ENCODE results near the gene ZFAND5. TPM values are rescaled to one million over a fixed set of nuclear protein-coding genes. Genes with fewer than 3 reads are reported as not detected.

ZFAND5 gene
- total RNA-seq, 1 experiment from 2014 or later: 113 TPM

DNA sequence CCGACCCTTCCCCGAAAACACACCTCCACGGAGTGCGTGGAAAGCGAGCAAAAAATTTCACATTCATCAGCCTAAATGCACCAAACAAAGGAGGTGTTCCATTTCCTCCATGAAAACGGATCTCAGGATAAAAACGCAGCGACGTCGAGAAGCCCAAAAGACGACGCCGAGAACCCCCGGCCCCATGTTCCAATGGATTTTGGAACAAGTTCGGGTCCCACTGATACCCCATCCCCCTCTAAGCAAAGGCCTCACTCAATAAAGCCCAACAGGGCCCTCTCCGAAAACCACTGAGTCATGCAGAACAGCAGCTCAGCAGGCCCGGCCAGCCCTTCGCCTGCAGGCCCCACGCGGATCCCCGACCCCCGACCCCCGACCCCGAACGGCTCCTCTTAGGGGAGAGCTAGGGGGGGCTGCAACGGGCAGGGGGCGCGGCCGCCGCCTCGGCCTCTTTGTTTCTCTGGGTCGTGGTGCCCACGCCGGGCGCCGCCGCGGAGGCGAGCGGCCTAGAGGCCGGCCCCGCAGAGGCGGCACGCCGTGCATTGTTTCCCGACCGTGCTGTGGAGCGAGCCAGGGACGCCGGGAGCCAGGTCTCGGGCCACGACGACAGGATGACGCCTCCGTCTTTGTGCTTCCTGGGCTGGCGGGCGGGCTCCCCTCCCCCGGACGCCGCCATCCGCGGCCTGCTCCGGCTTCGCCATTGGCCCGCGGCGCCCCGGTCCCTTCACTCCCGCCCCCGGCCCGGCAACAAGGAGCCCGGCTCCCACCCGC is 915 bp downstream of the ZFAND5 start:
- DNase-seq (ENCODE audit: extremely low read depth, low read depth): peak; percentile 59

DNA sequence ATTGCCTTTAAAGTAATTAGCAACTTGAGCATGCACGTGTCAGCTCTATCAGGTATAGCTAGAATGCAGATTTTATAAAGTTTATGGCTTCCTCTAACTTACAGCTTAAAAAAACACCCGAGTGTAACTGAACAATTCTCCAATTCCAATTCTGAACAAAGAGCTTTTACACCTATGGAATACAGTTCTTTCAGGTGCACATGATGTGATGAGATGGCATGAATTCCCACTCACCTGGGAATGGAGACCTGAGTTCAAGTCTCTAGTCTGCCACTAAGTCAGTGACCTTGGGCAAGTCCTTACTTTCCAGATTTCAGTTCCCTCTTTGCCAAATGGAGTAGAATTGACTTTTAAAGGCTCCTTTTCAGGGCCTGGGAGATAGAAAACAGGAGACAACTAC is 1.8 kb downstream of the ZFAND5 start:
- no peak for DNase-seq (ENCODE audit: extremely low read depth, low read depth)

DNA sequence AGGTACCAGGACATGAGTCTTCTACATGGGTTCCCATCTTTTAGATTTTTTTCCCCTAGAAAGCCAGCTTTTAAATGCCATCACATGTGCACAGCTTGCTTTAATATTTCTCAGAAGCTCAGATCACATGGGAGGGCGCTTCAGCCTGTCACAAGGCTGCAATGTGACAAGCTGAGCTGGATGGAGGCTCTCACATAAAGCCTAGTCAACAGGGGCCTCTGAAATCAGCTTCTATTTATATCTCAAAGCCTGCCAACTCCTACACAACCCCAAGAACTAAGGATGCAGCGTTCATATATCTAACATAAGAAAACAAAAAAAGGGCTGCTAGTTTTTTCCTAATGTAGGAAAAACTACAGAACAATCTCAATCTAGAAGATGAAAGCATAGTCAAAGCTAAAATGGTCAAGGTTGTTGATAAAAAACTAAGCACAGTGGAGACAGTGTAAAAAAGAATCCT is 2.3 kb downstream of the ZFAND5 start:
- DNase-seq (ENCODE audit: extremely low read depth, low read depth): peak; percentile 53

DNA sequence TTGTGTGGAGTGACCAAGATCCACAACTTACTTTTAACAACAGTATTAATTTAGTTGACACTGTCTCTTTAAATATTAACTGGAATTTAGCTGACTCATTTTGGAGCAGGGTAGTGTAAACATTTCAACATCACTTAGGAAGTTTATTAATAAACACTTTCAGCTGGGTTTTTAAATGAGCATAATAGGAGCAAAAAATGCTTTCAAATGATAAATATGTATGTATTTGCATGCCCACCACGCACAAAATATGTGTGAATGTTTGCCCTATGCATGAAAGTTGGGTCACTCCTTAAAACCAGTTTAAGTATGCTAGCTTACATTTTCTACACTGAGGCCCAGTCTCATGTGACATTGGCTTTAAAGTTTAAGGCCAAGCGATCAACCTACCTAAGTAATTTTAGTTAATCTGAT is 2.9 kb downstream of the ZFAND5 start:
- DNase-seq (ENCODE audit: extremely low read depth, low read depth): no peak

DNA sequence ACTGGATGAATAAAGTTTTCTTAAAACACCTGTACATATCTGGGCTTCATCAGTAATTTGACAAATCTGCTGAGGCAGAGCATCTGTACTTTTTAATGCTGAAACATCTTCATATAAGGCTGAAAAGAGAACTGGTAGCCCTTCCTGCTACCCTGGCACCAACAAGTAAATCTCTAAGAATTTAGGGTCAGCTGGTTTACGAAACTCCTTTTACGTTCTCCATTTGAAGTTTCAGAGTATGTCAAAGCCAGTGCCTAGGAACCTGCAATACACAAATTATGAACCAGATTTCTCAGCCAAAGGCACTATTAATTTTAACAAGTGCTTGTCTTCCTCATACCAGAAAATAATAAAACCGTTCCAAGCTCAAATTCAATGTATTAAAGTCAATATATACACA is 3.8 kb downstream of the ZFAND5 start:
- no peak for DNase-seq (ENCODE audit: extremely low read depth, low read depth)

DNA sequence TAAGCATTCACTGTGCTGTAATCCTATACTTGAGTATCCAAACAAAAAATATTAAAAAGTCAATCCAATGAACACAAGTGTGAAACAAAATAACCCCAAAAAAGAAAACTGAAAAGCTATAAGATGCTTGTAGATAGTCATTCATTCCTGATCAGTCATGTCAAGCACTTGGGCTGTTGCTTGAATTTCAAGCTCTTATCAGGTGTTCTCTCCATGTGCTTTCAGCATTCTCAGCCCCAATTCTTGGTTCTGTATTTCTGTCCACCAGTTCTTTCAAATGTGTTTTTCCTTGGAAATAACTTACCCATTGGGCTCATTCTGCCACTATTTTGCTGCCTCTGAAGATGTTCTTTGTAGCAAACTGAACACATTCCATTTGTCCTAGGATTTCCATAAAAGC is 4.7 kb downstream of the ZFAND5 start:
- no peak for DNase-seq (ENCODE audit: extremely low read depth, low read depth)

DNA sequence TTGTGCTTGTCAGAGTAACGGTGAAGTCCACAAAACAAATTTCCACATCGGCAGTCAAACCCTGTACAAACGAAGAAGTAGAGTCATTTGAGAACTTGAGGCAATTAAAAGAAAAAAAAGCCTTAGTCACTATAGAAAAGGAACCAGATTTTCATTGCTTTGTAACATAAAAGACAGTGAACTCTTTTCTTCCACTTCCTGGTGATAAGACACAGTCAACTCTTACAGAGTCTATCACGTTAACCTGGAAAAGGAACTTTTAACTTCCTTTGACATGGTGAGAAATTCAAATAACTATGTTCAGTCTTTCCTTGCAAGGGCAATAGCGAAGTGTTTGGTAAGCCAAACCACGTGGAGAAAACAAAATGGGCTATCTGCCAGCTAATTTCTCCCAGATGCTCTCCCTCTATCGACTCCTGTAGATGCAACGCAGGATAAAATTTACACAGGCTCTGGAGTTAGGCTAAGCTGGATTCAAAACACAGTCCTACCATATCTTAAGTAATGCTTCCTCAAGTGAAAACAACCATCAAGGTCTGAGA is 8.9 kb downstream of the ZFAND5 start:
- no peak for DNase-seq (ENCODE audit: extremely low read depth, low read depth)

DNA sequence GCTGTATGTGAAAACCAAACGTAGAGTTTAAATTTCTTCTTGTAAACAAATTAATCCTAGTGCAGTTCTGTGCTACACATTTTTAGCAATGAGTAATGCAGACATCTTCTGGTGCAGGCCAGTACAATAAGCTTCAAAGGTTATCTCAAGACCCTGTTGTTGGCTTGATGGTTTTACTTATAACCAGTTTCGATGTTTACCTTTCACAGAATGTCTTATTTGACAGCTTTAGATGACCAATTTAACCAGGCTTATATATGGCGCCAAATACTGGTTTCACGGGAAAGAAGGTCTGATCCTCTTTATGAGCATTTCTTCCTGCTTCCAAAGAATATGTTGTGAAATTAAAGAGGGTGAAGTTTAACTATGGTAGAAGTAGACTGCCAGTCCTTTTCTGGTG is 9.9 kb downstream of the ZFAND5 start:
- no peak for DNase-seq (ENCODE audit: extremely low read depth, low read depth)

DNA sequence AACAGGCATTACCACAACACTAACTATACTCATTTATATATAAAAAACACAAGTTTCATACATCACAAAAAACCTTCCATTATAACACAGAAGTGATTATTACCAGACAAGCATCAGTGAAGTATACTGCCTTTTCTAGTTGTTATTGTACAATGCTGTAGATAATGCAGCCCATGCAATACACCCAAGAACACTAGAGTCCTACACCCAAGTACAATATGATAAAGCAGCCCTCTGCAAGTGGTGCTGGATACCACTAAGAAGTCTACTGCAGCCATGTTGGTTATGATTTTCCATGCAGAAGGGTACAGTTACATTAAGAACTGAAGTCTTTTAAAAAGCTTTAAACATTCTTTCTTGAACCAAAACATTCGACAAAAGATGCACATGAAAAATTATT is 10.3 kb downstream of the ZFAND5 start:
- no peak for DNase-seq (ENCODE audit: extremely low read depth, low read depth)

DNA sequence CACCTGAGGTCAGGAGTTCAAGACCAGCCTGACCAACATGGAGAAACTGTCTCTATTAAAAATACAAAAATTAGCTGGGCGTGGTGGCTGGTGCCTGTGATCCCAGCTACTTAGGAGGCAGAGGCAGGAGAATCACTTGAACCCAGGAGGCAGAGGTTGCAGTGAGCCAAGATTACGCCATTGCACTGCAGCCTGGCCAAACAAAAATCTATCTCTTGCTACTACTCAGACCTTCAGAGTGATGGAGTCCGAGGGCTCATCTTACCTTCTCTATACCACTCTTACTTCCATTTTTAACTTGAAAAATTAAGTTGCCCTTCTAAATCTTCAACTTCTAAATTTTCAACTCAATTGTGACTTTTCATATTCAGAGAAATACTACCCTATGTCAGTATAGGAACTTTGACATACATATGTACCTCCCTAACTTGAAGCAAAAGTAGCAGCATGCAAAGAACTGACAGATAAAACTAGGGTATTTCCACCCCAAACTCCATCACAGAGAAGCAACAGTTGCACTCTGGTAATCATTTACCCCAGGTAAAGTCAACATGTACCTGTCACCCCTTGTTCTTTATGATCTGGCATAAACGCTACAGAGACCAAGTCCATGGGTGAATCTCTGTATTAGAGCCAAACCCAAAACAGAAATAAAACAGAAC is 11.4 kb downstream of the ZFAND5 start:
- DNase-seq (ENCODE audit: extremely low read depth, low read depth): no peak

DNA sequence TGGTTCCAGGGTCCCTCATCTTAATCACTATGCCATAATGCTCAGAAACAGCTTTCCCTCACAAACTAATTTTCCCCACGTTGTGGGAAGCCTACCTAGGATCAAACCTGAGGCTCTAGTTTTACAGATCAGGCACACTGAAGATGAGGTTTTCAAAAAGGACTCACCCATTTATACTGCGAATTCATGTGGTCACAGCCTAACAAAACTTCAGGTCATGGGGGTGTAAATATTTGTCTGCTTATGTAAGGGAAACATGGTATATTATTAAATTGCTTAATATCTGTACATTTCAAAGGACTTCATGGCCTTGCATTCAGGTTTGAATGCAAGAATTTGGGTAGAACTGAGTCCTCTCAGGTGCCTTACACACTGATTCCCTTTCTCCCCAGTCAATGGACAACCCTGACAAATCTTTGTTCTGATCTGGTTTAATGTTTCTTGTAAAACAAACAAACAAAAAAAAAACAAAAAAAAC is 12.1 kb downstream of the ZFAND5 start:
- DNase-seq (ENCODE audit: extremely low read depth, low read depth): no peak

DNA sequence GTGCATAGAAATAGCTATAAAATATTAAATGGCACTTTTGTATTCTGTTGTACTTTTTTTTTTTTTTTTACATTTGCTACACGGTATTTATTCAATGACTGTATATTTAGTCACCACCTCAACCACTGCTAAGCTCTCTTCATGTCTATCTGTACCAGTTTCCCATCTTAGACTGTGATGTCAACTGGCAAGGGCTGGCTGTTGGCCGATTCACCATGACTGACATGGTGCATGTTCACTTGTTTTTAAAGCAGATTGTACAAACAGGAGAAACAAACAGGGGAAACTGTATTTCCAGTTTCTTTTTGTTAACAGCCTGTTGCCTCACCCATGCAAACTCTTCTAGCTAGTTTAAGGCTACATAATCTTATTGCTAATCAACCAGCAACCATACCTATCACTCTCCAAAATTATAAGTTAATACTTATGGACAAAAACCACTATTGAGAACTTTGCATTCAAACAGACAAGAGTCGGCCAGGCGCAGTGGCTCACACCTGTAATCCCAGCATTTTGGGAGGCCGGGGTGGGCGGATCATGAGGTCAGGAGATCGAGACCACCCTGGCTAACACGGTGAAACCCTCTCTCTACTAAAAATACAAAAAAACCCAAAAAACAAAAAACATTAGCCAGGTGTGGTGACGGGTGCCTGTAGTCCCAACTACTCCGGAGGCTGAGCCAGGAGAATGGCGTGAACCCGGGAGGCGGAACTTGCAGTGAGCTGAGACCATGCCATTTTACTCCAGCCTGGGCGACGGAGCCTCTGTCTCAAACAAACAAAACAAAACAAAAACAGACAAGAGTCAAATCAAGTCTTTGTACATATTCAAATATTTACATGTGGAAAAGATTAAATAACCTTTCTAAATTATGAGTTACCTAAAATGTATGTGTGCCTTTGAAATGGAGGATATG is 13.2 kb downstream of the ZFAND5 start:
- DNase-seq (ENCODE audit: extremely low read depth, low read depth): no peak

DNA sequence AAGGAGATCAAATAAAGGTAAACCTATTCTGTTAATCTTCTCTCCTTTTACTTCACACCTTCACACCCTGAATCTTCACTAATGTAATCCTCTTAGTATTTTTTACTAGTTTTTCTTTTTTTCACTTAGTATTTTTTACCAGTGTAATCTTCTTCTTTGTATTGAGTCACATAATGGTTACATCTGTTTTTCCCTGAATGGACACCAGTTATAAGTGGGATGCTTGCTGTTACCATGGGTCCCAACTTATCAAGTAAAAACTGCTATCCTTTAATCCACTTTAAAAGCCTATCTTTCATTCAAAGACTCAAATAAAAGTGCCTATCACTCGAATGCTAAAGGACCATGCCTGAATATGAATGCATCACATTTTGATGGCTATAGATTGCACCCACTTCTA is 15.1 kb downstream of the ZFAND5 start:
- DNase-seq (ENCODE audit: extremely low read depth, low read depth): no peak

DNA sequence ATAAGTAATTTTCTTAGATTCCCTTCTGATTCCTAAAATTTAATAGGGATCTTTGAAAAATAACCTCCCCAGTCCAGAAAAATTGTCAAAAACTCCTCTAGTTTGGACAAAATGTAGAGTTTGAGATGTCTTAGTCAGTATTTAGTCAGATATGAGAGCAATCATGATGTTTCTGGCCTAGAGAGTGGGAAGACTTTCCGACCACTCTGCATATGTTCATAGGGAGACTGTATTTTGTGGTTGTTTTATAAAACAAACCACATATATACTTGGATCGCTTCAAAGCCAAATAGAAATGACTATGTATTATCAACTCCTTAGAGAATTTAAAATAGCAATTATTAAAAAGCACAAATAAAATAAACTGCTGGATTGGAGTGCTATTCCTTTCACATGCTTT is 15.8 kb downstream of the ZFAND5 start:
- no peak for DNase-seq (ENCODE audit: extremely low read depth, low read depth)

DNA sequence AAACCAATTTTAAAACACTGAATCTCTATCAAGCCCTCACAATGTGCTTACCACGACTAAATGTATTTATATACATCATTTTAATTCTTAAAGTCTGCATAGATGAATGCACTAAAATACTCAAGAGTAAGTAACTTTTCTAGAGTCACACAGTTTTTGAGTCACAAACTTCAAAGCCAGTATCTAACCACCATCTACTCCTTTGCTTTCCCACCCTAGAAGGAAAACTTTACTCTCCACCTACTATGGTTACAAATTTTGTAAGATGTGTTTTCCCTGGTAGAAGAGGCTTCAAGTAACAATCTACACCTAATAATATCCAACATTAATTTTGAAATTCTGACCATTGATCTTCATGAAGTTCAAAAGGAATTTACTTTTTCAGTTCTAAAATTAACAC is 18.7 kb downstream of the ZFAND5 start:
- DNase-seq (ENCODE audit: extremely low read depth, low read depth): no peak

DNA sequence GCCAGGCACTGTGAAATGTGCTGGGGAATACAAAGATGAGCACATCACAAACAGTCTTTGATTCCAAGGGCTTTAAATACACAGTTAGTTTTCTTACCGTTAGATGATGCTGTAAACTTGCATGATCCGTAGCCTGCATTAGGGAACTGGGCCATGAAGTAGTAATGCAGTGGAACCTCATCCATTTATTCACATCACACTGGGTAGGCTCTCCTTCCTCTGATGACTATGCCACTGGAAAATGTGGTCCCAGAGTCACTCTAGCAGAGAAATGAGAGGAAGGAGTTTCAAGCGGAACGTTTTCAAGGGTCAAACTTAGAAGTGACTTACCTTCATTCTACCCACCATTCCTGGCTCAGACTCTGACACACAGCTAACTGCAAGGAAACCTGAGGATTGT is 26.4 kb downstream of the ZFAND5 start:
- no peak for DNase-seq (ENCODE audit: extremely low read depth, low read depth)

DNA sequence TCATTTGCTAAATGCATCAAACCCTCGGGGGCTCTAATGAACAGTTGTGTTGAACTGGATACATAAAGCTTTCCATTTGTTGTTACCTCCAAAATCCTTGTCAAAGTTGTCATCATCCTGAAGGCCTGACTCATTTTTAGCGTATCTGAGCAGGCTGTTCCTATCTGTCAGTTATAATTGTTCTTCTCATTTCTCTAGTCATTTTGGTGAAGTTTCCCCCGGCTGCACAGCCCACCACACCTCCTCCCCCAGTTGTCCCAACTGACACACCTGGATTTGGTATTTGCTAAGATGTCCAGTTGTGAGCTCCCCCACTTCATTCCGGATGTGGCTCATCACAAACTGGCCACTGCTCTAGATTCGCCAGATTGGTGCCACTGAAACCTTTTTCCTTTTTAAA is 27.7 kb downstream of the ZFAND5 start:
- DNase-seq (ENCODE audit: extremely low read depth, low read depth): no peak

DNA sequence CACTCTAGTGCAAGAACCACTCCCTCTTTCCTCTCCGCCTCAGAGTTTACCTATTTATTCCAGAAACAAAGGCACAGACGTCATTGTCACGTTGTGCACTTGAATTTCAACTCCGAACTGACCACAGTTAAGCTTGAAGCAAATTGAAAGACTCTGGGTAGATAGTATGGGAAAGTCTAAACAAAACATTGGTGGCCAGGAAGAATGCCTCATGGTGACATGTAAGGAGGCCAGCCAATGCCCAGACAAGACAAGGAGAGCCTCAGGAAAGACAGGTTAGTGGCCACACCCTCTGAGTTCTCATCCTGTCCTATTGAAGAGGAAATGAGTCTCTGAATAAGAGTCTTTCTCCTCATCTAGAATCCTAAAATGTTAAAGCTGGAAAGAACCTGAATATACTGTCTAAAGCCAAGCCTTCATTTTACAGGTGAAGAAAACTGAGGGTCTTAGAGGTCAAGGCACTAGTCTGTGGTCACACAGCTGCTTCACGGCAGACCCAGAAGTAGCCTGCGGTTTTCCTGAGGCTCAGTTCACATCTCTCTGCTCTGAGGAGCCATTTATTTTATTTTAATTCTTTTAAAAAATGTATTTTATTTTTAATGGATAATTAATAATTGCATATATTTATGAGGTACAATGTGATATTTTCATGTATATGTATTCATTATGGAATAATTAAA is 30.2 kb downstream of the ZFAND5 start:
- DNase-seq (ENCODE audit: extremely low read depth, low read depth): no peak

DNA sequence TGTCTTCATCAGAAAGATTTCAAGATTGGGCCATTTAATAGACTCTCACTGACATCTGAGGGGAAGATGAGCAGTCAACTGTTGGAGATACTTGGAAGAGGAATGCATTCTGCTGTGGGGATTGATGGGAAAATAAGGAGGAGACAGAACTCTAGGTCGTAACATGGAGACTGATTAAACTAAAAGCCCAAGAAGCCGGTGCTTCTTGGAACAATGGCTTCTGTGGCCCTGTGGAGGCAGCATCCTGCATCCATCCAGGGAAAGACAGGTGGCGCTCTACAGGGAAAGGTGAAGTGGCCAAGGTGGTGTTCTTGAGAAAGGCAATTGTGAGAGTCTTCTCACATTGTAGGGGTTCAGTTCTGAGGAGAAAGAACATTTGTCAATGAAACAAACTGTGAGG is 31.3 kb downstream of the ZFAND5 start:
- DNase-seq (ENCODE audit: extremely low read depth, low read depth): no peak

DNA sequence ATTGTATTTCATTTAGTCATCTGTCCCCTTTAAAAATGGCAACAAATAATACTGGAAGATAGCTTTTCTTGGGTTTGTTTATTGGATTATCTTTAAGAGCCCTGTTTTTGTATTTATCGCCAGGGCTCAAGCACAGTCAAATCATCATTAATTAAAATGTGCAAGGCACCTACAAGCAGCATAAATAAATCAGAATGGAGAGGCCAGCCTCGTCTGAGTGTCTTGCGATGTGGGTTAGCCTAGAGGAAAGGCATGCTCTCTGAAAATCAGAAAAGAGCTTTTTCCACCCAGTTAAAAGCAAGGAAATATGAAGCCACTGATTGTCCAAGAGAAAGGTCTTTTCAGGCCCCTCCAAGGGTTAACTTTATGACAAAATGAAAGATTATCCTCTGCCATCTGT is 31.8 kb downstream of the ZFAND5 start:
- DNase-seq (ENCODE audit: extremely low read depth, low read depth): no peak

Measured in NCI-H460 (cell line).